Lung (tissue), 12 donors: Measurements from ENCODE around the gene LRP2. TPM values are rescaled to one million over a fixed set of nuclear protein-coding genes. Genes with fewer than 3 reads are reported as not detected.

Source experiments
- ATAC-seq: fragments of 200-7000 bp; cut with Tn5 transposase; one replicate; pipeline ENCODE4 v1.9.1; 2020; ENCODE audit warnings: moderate number of reproducible peaks; ENCODE audit not compliant: insufficient read depth, low FRiP score
- DNase-seq, 3 donors: peaks; one replicate each; pipeline ENCODE4 v3.0.0-alpha.2; 2013 to 2017
- H3K27ac ChIP-seq, 2 donors: one replicate each; pipeline ENCODE4 v1.5.1; 2013; ENCODE audit warnings: mild to moderate bottlenecking in 2 of 2, moderate library complexity in 2 of 2, control low read depth in 1 of 2, inconsistent platforms in 1 of 2, low read depth in 1 of 2, low read length in 1 of 2
- H3K27me3 ChIP-seq, 3 donors: one replicate each; pipeline ENCODE4 v1.5.1; 2013; ENCODE audit warnings: low read length in 2 of 3; ENCODE audit not compliant: control insufficient read depth in 3 of 3, insufficient read depth in 3 of 3
- H3K36me3 ChIP-seq, 4 donors: one replicate each; pipeline ENCODE4 v1.5.1; 2013; ENCODE audit warnings: low read length in 4 of 4, mild to moderate bottlenecking in 1 of 4, moderate library complexity in 1 of 4; ENCODE audit not compliant: control insufficient read depth in 4 of 4, insufficient read depth in 4 of 4
- H3K4me1 ChIP-seq, 5 donors: one replicate each; pipeline ENCODE4 v1.5.1; 2013; ENCODE audit warnings: low read length in 5 of 5, mild to moderate bottlenecking in 2 of 5, moderate library complexity in 1 of 5; ENCODE audit not compliant: control insufficient read depth in 5 of 5, insufficient read depth in 5 of 5
- H3K4me3 ChIP-seq: one replicate; pipeline ENCODE4 v1.5.1; 2013; ENCODE audit warnings: mild to moderate bottlenecking, control low read depth, moderate library complexity
- H3K9ac ChIP-seq, 2 donors: one replicate each; pipeline ENCODE4 v1.5.1; 2013; ENCODE audit warnings: low read length in 2 of 2, control low read depth in 1 of 2; ENCODE audit not compliant: insufficient read depth in 1 of 2
- H3K9me3 ChIP-seq, 4 donors: one replicate each; pipeline ENCODE4 v1.5.1; 2013; ENCODE audit warnings: low read length in 3 of 4, mild to moderate bottlenecking in 1 of 4, moderate library complexity in 1 of 4; ENCODE audit not compliant: control insufficient read depth in 4 of 4, insufficient read depth in 3 of 4
- CTCF ChIP-seq: IDR thresholded peaks from 2 replicates; pipeline ENCODE4 v1.5.1; 2012; ENCODE audit warnings: mild to moderate bottlenecking; ENCODE audit errors: control extremely low read depth, extremely low read depth
- WGBS, 2 donors: extraction: QIAGEN DNeasy Blood & Tissue Kit; methylation state at CpG; one replicate each; pipeline ENCODE4 v1.1.7; 2013; 5-methylcytosine and 5-hydroxymethylcytosine counted together
- polyA plus RNA-seq, 2 donors: library from polyadenylated mRNA; stranded (reverse); fragments of 200-250 nt; gene quantifications; one replicate each; pipeline ENCODE4 v1.2.1, GENCODE V29; 2013
- total RNA-seq, 2 donors: library from RNA; depleted of rRNA in 1 of 2; stranded (reverse); fragments of >200 nt in 1 of 2; gene quantifications; one replicate each; pipeline ENCODE4 v1.2.1, GENCODE V29; 2014 to 2021
- donor health status: control.
- donor health status: control.
- donor health status: Bipolar disorder and iron deficiency.
- donor health status: healthy.
- donor health status: DM: yes; HTN: yes; CAD: no.

Gene LRP2
- total and polyA plus RNA-seq, 4 donors = 2.4 to 39.5 (median 15.8) TPM

- no peak for ATAC-seq
- no peak for TF ChIP-seq CTCF
- WGBS, 2 donors = 61 to 72% methylated on average over 2 of the region's 2 CpGs
Observed at GRCh38 chr2:169159686-169160085, 202.6 kb downstream of the LRP2 start.

GRCh38 chr2:169158874-169159273, 203.5 kb downstream of the LRP2 start:
- no peak for TF ChIP-seq CTCF
- no peak overlapping the region for H3K27ac ChIP-seq
- no peaks in the 10 kb centered on the region for H3K27me3 ChIP-seq
- no peaks in the 10 kb centered on the region for H3K4me1 ChIP-seq
- no peak for ATAC-seq
- 71 to 78% methylated on average over 1 of the region's 1 CpG for WGBS, 2 donors
- no peak overlapping the region for H3K9ac ChIP-seq
- no peak overlapping the region for H3K4me3 ChIP-seq
- DNase-seq = no peak
- peaks cover 0 to 2% (median under 1%) of the 10 kb centered on the region in 4 donors for H3K9me3 ChIP-seq
- no peaks in the 10 kb centered on the region for H3K36me3 ChIP-seq

More at GRCh38 chr2:169159686-169160085, 202.6 kb downstream of the LRP2 start:
- H3K27ac ChIP-seq = no peak overlapping the region
- no peaks in the 10 kb centered on the region for H3K4me1 ChIP-seq
- no peaks in the 10 kb centered on the region for H3K36me3 ChIP-seq
- H3K4me3 ChIP-seq = no peak overlapping the region
- no peaks in the 10 kb centered on the region for H3K27me3 ChIP-seq
- no peak overlapping the region for H3K9ac ChIP-seq
- no peak for DNase-seq
- no peaks in the 10 kb centered on the region for H3K9me3 ChIP-seq

- no peak for TF ChIP-seq CTCF
- Histone ChIP-seq H3K36me3 (no peaks in the 10 kb centered on the region), H3K27me3 (no peaks in the 10 kb centered on the region), H3K9me3 (no peaks in the 10 kb centered on the region), H3K9ac (no peak overlapping the region), H3K4me1 (no peaks in the 10 kb centered on the region), H3K27ac (no peak overlapping the region), H3K4me3 (no peak overlapping the region)
- 89 to 92% methylated on average over 2 of the region's 2 CpGs for WGBS, 2 donors
- ATAC-seq (no peak), DNase-seq (no peak)
Observed at GRCh38 chr2:169146220-169146619, 216.1 kb downstream of the LRP2 start.

GRCh38 chr2:169143998-169144397, 218.3 kb downstream of the LRP2 start:
- no peaks in the 10 kb centered on the region for H3K9me3 ChIP-seq
- DNase-seq (no peak), ATAC-seq (no peak)
- no peaks in the 10 kb centered on the region for H3K27me3 ChIP-seq
- no peak for TF ChIP-seq CTCF
- H3K36me3 ChIP-seq = peaks cover 0 to 2% (median 0%) of the 10 kb centered on the region in 4 donors
- no peak overlapping the region for H3K27ac ChIP-seq
- no peak overlapping the region for H3K4me3 ChIP-seq
- H3K4me1 ChIP-seq = peaks cover 0 to 5% (median 0%) of the 10 kb centered on the region in 5 donors
- WGBS, 2 donors = 63 to 69% methylated on average over 3 of the region's 3 CpGs
- no peak overlapping the region for H3K9ac ChIP-seq
